22Rv1 (cell line): ENCODE measurements around the gene NRCAM.

ENCODE experiments used
- H3K27ac ChIP-seq: fragments of 450-650 bp; 2 replicates; pipeline ENCODE4 v1.5.1; 2017
- CTCF ChIP-seq: fragments of 450-650 bp; IDR thresholded peaks from 2 replicates; pipeline ENCODE4 v1.5.1; 2017; ENCODE audit warnings: mild to moderate bottlenecking
- ZFX ChIP-seq: fragments of 450-650 bp; IDR thresholded peaks from 2 replicates; pipeline ENCODE4 v1.6.1; 2017; ENCODE audit warnings: antibody characterized with exemption, borderline replicate concordance

Gene NRCAM

DNA sequence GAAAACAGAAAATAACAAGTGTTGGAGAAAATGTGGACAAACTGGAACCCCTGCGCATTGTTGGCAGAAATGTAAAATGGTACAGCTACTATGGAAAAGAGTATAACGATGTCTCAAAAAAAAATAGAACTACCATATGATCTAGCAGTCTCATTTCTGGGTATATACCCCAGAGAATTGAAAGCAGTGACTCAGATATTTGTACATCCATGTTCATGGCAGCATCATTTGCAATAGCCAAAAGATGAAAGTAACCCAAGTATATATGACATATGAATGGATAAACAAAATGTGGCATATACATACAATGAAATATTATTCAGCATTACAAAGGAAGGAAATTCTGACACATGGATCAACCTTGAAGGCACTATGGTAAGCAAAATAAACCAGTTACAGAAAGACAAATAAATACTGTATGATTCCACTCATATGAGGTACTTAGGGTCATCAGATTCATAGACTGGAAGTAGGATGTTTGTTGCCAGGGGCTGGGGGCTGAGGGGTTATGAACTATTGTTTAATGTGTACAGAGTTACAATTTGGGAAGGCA lies 4.9 kb downstream of the NRCAM start:
- no peak overlapping the region for H3K27ac ChIP-seq
- no peak for TF ChIP-seq CTCF
- TF ChIP-seq ZFX: no peak

DNA sequence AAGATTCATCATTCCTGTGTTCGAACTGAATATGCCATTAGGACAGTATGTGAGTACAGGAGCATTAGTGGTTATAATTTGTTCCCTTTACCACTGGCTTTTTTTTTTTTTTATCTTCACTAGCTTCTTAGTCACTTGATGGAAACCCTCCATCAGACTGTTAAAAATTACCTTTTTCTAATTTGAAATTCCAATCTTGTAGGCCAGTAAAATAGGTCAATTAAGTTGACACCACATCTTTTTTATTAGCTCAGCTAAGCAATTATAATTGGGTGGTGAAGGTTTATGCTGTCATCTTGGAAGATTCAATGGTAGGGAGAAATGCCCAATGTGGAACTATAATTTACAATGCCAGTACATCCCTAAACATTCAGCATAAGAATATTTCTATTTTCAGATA lies 6.1 kb downstream of the NRCAM start:
- TF ChIP-seq ZFX: no peak
- no peak for TF ChIP-seq CTCF
- H3K27ac ChIP-seq: no peak overlapping the region

DNA sequence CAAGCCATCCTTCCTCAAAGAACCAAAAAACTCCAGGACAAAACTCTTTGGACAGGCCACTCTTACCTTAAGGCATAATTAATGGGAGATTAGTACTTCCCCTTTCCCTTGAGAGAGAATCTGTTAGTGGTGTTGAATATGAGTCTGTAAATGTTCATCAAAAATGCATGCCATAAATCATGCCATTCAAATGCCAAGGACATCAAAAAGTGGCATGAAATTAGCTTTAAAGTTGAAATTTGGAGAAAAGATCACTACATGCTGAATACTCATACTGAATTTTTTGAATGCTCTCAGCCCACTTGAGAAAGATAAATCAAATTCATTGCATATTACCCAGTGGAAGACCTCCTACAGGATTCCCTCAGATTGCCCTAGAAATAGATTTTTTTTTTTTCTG lies 6.7 kb downstream of the NRCAM start:
- no peak overlapping the region for H3K27ac ChIP-seq

DNA sequence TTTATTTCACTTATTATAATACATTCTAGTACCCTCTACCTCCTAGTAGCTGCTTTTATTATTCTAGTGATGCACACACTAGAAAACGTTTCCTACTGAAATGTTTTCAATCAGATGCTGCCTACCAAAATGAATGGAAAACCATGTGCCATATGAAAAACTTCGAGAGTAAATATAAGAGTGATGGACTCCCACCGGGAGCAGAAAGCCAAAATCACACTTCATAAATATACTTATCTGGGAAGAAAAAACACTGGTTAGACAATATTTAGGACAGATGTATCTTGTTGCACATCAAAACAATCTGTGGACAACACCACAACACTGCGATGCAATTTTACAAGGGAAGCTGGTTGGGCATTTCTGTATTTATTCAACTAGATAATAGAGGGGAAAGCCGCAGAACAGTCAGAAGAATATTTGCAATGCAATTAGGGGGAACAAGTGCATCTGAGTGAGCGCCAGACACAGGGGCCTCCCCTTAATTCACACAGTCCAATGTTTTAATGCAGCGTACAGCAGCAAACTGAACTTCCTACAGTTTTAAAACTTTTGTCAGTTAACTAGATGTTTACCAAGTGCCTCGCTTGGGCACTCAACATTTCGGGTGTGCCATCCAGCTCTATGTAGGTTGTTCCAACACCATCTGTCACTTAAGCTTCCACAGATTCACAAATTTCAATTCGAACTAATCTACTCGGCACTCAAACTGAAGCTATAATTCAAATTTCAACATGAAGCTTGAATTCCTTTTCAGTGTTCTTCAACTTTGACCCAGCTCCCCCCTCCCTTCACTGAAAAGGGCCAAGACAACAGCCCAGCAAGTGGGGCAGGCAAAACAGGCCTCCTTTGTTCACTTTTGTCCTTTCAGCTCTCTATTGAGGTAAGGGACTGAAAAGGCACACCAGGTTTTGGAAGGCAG lies 7.4 kb downstream of the NRCAM start:
- TF ChIP-seq CTCF: no peak
- no peak for TF ChIP-seq ZFX
- H3K27ac ChIP-seq: no peak overlapping the region

More for the DNA sequence above, 6.7 kb downstream of the NRCAM start:
- TF ChIP-seq CTCF (no peak), ZFX (no peak)

GRCh38 chr7:108442039-108442568 lies 14.1 kb downstream of the NRCAM start:
- H3K27ac ChIP-seq: no peak overlapping the region
- TF ChIP-seq ZFX (no peak), CTCF (no peak)

DNA sequence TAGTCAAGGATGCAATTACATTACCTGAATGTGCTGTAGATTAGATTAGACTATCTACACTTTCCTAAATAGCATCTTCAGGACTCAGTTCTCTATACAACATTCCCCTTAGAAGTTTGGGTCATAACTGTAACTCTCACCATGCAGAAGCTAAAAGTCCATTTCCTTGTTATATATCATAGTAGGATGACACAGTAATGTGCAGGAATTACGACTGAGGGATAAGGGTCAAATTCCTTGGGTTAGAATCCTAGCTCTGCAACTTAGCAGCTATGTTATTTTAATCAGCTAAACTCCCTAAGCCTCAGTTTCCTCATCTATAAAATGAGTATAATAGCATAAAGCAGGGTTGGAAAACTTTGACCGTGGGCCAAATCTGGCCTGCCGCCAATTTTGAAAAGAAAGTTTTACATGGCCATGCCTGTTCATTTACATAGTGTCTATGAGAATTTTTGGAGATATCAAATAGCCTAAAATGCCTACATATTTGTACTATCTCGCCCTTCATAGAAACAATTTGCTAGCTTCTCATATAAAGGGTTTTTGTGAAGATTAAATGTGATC lies 14.8 kb downstream of the NRCAM start:
- no peak for TF ChIP-seq CTCF
- no peak for TF ChIP-seq ZFX
- H3K27ac ChIP-seq: no peak overlapping the region

DNA sequence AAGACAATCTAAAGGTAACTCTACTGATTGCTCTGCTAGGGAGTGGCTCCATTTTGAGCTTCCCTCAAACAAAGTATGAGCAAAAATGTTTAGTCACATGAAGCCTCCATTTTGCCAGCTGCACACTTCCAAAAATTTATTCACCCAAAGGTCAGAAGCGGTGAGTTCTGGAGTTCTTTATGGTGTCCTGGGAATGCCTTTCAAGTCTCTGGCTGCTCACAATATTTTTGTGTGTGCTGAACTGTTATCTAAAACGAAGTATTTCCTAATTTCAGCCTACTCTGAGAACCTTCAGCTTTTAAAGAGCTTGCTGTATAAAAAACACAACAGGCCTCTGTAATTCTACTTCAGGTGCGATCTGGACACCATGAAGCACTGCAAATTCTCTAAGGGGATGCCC lies 15.6 kb downstream of the NRCAM start:
- no peak overlapping the region for H3K27ac ChIP-seq
- TF ChIP-seq ZFX: no peak
- TF ChIP-seq CTCF: no peak
